ENCODE results near the gene PCDHB16.
A peak's percentile ranks its signal among the peaks of the same experiment; 100 is the strongest.

DNA sequence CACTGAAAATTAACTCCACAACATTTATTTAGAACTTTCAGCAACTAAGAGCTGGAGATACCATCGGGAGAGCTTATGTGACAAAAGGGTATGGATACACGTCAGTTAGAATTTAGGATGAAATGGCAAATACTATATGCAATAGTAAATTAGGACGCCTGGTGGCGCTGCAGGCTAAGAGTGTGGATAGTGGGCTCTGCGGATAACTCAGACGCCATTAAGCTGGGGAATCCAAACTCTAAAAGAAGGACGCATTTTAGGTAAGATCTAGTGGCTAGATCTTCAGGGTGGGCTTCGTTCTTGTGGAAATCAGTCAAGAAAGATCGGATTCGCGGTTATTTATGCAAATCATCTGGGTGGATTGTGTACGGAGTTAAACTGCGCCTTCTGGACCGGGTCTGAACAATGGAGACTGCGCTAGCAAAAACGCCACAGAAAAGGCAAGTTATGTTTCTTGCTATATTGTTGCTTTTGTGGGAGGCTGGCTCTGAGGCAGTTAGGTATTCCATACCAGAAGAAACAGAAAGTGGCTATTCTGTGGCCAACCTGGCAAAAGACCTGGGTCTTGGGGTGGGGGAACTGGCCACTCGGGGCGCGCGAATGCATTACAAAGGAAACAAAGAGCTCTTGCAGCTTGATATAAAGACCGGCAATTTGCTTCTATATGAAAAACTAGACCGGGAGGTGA is 47.0 kb upstream of the PCDHB16 start, which contains the start of gene PCDHB5:
- TF ChIP-seq, protein P1, sequence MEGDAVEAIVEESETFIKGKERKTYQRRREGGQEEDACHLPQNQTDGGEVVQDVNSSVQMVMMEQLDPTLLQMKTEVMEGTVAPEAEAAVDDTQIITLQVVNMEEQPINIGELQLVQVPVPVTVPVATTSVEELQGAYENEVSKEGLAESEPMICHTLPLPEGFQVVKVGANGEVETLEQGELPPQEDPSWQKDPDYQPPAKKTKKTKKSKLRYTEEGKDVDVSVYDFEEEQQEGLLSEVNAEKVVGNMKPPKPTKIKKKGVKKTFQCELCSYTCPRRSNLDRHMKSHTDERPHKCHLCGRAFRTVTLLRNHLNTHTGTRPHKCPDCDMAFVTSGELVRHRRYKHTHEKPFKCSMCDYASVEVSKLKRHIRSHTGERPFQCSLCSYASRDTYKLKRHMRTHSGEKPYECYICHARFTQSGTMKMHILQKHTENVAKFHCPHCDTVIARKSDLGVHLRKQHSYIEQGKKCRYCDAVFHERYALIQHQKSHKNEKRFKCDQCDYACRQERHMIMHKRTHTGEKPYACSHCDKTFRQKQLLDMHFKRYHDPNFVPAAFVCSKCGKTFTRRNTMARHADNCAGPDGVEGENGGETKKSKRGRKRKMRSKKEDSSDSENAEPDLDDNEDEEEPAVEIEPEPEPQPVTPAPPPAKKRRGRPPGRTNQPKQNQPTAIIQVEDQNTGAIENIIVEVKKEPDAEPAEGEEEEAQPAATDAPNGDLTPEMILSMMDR (IDR thresholded peaks at IDR 0.05) = peak in 2 of 5 experiments; percentile 12 to 32
- no peak for TF ChIP-seq POLR2A (IDR thresholded peaks at IDR 0.05)
